ENCODE results near the gene MCC. TPM values are rescaled to one million over a fixed set of nuclear protein-coding genes. Genes with fewer than 3 reads are reported as not detected.

The MCC gene
- total RNA-seq, 2 experiments from 2014 or later: 0.25 TPM; not detected in 1

- no TSS peak for BruUV-seq (replicated peaks)
- POLR2A ChIA-PET: no interaction called here
- H3K4me1 ChIP-seq (ENCODE audit: insufficient read depth, low read length, poor library complexity, severe bottlenecking): no peaks in the 10 kb centered on the region
Measured at GRCh38 chr5:113250341-113250953, 237.8 kb downstream of the MCC start.

GRCh38 chr5:113249206-113249605 is 239.0 kb downstream of the MCC start:
- no peak overlapping the region for H3K27ac ChIP-seq (ENCODE audit: low read depth, low read length, poor library complexity, severe bottlenecking)
- CTCF ChIA-PET (ENCODE audit: unreplicated experiment): interaction anchor here (0.6 kb wide), 1 partner anchor 454 kb away, joined by 4 read pairs; no protein-coding TSS in a partner anchor
- H4K20me1 ChIP-seq (ENCODE audit: insufficient read depth, low read length): no peaks in the 10 kb centered on the region
- H3K36me3 ChIP-seq (ENCODE audit: insufficient read depth, low read length): no peaks in the 10 kb centered on the region
- no TSS peak for BruUV-seq (replicated peaks)
- no peak overlapping the region for H3K4me2 ChIP-seq (ENCODE audit: low read length)
- intact Hi-C loops (cut with micrococcal nuclease; ENCODE audit: unreplicated experiment): no loop called here
- no peak for DNase-seq (ENCODE audit: low spot score)
- H2AFZ ChIP-seq (ENCODE audit: low read length): no peak overlapping the region
- no peaks in the 10 kb centered on the region for H3K79me2 ChIP-seq (ENCODE audit: insufficient read depth, low read depth, low read length)
- no peaks in the 10 kb centered on the region for H3K9me2 ChIP-seq (ENCODE audit: insufficient read depth, low read length)
- POLR2A ChIA-PET: no interaction called here
- H3K4me3 ChIP-seq (ENCODE audit: low read depth, low read length, poor library complexity, severe bottlenecking): no peak overlapping the region
- no peaks in the 10 kb centered on the region; the same call in 1 of the 2 replicates for H3K9me3 ChIP-seq (ENCODE audit: low read length)
- no peak for TF ChIP-seq EZH2phosphoT487 (IDR thresholded peaks at IDR 0.05; ENCODE audit: borderline replicate concordance, low read depth, low read length)
- no peak for TF ChIP-seq CTCF (conservative IDR thresholded peaks at IDR 0.05; ENCODE audit: low read length)
- no peaks in the 10 kb centered on the region for H3K4me1 ChIP-seq (ENCODE audit: insufficient read depth, low read length, poor library complexity, severe bottlenecking)

More at GRCh38 chr5:113250341-113250953, 237.8 kb downstream of the MCC start:
- no peak for DNase-seq (ENCODE audit: low spot score)
- Histone ChIP-seq H3K27ac (ENCODE audit: low read depth, low read length, poor library complexity, severe bottlenecking) (no peak overlapping the region), H3K9me3 (ENCODE audit: low read length) (no peaks in the 10 kb centered on the region; the same call in 1 of the 2 replicates), H4K20me1 (ENCODE audit: insufficient read depth, low read length) (no peaks in the 10 kb centered on the region), H3K79me2 (ENCODE audit: insufficient read depth, low read depth, low read length) (no peaks in the 10 kb centered on the region), H2AFZ (ENCODE audit: low read length) (no peak overlapping the region), H3K36me3 (ENCODE audit: insufficient read depth, low read length) (no peaks in the 10 kb centered on the region), H3K9me2 (ENCODE audit: insufficient read depth, low read length) (no peaks in the 10 kb centered on the region), H3K4me2 (ENCODE audit: low read length) (no peak overlapping the region), H3K4me3 (ENCODE audit: low read depth, low read length, poor library complexity, severe bottlenecking) (no peak overlapping the region)
- no peak for TF ChIP-seq CTCF (conservative IDR thresholded peaks at IDR 0.05; ENCODE audit: low read length)
- no peak for TF ChIP-seq EZH2phosphoT487 (IDR thresholded peaks at IDR 0.05; ENCODE audit: borderline replicate concordance, low read depth, low read length)
- intact Hi-C loops (cut with micrococcal nuclease; ENCODE audit: unreplicated experiment): no loop called here
- CTCF ChIA-PET (ENCODE audit: unreplicated experiment): no interaction called here

- no peaks in the 10 kb centered on the region for H3K79me2 ChIP-seq (ENCODE audit: insufficient read depth, low read depth, low read length)
- no peaks in the 10 kb centered on the region for H3K9me2 ChIP-seq (ENCODE audit: insufficient read depth, low read length)
- H4K20me1 ChIP-seq (ENCODE audit: insufficient read depth, low read length): no peaks in the 10 kb centered on the region
- intact Hi-C loops (cut with micrococcal nuclease; ENCODE audit: unreplicated experiment): no loop called here
- H3K36me3 ChIP-seq (ENCODE audit: insufficient read depth, low read length): no peaks in the 10 kb centered on the region
- BruUV-seq (replicated peaks): no TSS peak
- H3K27ac ChIP-seq (ENCODE audit: low read depth, low read length, poor library complexity, severe bottlenecking): no peak overlapping the region
- H2AFZ ChIP-seq (ENCODE audit: low read length): peak overlapping the region; percentile 58
- H3K4me1 ChIP-seq (ENCODE audit: insufficient read depth, low read length, poor library complexity, severe bottlenecking): no peaks in the 10 kb centered on the region
- no peaks in the 10 kb centered on the region; the same call in 1 of the 2 replicates for H3K9me3 ChIP-seq (ENCODE audit: low read length)
- CTCF ChIA-PET (ENCODE audit: unreplicated experiment): no interaction called here
- no peak for DNase-seq (ENCODE audit: low spot score)
- TF ChIP-seq EZH2phosphoT487 (IDR thresholded peaks at IDR 0.05; ENCODE audit: borderline replicate concordance, low read depth, low read length) (no peak), CTCF (conservative IDR thresholded peaks at IDR 0.05; ENCODE audit: low read length) (no peak)
- H3K4me2 ChIP-seq (ENCODE audit: low read length): no peak overlapping the region
- POLR2A ChIA-PET: interaction anchor here (0.6 to 1.6 kb wide), 3 partner anchors 10 to 425 kb away, joined by 3 to 6 read pairs (median 3); no protein-coding TSS in a partner anchor
- no peak overlapping the region for H3K4me3 ChIP-seq (ENCODE audit: low read depth, low read length, poor library complexity, severe bottlenecking)
Measured at GRCh38 chr5:113246361-113246870, 241.8 kb downstream of the MCC start.
